GM18867 (cell line): Measurements from ENCODE around the gene ROGDI.
A peak's percentile ranks its signal among the peaks of the same experiment; 100 is the strongest.

Experiments
- ATAC-seq: cut with Tn5 transposase; IDR thresholded peaks from one replicate; pipeline ENCODE4 v1.9.1; 2021; ENCODE audit warnings: mild to moderate bottlenecking, moderate library complexity; ENCODE audit not compliant: unreplicated experiment

ROGDI gene

DNA sequence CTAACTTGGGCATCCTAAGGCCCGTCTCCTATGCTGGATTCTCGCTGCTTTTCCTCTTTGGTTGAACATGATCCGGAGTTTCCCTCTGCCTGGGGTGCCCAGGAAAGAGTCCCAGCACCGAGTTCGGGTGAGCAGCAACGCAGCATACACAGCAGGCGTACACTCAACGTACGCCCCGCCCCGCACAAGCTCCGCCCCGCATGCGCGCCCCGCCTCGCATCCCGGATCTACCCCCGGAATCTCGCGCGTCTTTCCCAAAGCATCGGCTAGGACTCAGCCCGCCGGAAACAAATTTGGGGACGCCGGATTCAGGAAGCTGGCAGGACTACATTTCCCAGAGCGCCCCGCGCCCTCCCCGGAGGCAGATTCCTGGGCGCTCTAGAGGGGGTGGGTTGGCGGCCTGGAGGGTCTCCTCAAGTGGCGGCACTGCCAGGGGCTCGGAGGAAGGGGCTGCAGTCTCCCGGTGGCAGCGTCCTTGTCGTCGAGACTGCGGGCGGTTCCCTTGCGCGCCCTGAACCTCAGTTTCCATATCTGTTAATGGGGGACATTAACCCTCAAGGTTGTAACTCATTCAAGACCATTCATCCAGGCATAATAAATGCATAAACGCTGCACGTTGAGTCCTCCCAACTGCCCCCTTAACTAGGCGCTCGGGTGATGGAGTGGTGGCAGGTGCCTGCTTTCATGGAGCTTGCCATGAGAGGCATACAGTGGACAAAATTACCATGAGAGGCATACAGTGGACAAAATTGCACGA, 33.7 kb downstream of the ROGDI start:
- peak; percentile 63 for ATAC-seq

DNA sequence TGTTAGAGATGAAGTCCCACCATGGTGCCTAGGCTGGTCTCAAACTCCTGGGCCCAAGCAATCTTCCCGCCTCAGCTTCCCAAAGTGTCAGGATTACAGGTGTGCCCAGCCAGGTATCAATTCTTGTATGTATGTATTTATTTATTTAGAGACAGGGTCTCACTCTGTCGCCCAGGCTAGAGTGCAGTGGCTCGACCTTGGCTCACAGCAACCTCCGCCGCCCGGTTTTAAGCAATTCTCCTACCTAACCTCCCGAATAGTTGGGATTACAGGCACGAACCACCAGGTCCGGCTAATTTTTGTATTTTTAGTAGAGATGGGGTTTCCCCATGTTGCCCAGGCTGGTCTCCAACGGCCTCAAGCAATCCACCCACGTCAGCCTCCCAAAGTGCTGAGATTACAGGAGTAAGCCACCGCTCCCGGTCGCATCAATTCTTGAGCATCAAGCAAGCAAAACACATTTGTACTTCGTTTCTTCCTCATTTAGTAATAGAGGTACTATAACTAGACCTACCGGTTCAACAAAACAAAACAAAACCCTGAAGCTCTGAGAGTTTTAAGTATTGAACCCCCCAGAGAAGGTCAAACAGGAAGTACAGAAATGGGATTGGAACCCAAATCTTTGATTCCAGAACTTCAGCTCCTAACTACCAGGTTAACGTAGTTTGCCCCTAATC, 34.4 kb downstream of the ROGDI start:
- no peak for ATAC-seq

DNA sequence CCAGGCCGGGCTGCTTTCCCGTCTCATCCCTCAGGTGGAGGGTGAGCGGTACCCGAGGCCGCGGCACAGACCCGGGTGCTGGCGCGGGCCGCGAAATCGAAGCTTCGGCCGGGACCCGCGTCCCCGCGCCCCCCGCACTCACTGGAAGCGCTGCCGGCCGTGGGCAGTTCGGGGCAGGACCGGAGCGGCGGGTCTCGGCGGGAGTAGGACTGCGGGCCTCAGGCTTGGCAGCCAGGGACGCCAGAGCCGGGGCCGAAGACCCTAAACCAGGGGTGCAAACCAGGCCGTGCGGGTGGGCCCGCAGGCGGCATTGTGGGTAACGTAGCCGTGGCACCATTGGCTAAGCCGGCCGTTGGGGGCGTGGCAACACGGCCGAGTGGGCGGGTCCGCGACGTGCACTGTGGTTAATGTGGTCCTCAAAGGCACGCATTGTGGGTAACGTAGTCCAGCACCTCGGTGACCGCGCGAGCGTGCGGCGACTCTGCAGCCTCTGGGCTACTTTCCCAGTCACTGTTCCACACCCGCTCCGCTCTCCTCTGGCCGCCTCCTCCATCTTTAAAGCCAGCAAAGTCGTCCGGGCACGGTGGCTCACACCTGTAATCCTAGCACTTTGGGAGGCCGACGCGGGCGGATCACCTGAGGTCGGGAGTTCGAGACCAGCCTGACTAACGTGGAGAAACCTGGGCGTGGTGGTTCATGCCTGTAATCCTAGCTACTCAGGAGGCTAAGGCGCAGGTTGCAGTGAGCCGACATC, 35.4 kb downstream of the ROGDI start, which contains the start of gene ZNF500:
Gene ZNF500 (minus strand): TSS at position 288 of the 754 bp plus-strand sequence. CDS start 1,184 bp downstream, outside the sequence.
- peak; percentile 85 for ATAC-seq

DNA sequence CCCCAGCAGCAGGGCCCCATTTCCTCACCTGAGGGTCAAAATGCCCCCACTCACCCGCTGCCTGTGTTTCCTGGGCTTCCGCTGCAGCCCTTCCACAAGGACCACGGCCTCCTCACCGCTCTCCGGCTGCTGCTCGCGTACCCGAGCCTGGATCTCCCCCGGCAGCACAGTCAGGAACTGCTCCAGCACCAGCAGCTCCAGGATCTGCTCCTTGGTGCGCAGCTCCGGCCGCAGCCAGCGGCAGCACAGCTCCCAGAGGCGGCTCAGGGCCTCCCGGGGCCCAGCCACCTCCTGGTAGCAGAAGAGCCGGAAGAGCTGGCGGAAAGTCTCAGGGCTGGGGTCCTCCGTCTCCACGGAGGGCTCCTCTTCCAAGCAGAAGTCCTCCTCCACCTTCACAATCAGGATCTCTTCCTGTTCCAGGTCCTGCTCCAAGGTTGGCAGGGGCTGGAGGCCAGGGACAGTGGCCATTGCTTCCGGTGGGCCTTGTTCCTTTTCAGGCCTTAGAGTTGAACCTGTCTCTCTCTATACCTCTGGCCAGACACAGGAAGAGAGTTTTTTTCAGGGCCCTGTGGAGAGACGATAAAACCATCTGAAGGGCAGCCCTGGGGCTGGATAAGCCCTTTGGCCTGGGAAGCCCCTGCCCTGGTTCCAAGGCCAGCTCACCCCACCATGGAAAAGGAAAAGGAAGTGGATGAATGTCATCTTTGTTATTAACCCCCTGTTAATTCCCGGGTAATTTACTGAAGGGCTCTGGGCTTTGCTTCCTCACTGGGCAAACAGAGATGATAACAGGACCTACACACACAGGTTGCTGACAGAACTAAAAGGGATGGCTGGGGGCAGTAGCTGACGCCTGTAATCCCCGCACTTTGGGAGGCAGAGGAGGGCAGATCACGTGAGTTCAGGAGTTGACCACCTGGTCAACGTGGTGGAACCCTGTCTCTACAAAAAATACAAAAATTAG, 36.6 kb downstream of the ROGDI start:
- ATAC-seq, result no peak

DNA sequence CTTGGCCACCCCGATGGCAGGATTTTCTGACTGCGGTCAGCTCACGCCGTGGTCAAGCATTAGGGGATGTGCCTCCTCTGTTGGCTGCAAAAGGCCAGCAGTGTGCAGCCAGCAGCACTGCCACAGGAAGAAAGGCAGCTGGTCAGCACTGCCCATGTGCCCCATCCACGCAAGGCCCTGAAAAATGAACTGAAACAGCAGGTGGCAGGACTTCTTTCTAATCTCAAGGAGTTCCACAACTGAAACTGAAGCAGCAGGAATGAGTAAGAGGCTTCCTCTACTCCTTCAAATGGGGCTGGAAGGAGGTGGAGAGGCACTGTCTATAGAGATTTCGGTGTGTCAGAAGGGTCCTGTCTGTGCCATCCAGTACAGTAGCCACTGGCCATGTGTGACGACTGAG, 38.6 kb downstream of the ROGDI start:
- no peak for ATAC-seq

- no peak for ATAC-seq
Observed at GRCh38 chr16:4762205-4762604, 40.2 kb downstream of the ROGDI start.

DNA sequence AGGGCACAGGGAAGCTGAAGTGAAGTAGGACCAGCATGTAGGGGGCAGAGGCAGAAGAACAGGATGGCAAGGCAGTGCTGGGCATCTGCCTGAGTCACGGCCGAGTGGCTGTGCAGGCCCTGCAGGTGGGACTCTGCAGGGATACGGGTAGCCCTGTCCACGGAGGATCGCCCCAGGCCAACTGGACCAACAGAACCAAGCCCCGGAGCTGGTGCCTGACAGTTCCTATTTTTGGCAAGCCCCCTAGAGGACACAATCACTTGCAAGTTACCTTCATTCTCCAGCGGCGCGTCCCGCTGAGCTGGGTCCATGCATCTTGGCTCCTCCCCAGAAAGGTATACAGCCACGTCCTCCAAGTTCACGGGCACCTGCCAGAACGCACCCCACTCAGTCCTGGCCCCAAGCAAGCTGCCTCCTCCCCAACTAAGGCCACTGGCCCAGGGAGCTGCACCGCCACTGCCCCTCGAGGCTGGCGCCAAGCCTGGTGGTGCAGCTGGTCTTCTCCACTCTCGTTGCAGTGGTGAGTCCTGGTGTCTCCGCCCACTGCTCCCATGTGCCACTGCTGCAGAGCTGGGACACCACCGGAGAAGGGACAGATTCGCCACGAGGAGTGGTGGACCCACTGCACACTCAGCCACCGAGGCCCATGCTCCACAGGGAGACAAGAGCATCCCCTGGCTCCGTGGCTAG, 42.1 kb downstream of the ROGDI start:
- no peak for ATAC-seq

GRCh38 chr16:4755687-4756086, 46.7 kb downstream of the ROGDI start:
- ATAC-seq, result no peak

DNA sequence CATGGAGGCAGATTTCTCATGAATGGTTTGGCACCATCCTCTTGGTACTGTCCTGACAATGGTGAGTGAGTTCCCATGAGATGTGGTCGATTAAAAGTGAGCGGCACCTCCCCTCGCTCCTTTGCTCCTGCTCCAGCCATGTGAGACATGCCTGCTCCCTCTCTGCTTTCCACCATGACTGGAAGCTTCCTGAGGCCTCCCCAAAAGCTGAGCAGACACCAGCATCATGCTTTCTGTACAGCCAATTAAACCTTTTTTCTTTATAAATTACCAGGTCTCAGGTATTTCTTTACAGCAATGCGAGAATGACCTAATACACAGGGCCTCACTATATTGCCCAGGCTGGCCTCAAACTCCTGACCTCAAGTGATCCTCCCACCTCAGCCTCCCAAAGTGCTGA, 47.6 kb downstream of the ROGDI start:
- no peak for ATAC-seq

DNA sequence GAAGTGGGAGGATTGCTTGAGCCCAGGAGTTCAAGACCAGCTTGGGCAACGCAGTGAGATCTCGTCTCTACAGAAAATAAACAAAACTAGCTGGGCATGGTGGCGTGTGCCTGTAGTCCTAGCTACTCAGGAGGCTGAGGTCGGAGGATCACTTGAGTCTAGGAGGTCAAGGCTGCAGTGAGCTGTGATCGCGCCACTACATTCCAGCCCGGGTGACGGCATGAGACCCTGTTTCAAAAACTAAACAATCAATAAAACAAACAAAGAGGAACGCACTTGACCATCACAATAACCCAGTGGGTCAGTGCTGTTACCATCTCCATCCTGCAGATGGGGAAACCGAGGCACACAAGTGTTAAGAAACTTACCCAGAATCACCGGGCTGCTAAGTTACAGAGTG, 49.2 kb downstream of the ROGDI start:
- ATAC-seq, result no peak

GRCh38 chr16:4752351-4753100, 49.9 kb downstream of the ROGDI start:
- ATAC-seq, result no peak

DNA sequence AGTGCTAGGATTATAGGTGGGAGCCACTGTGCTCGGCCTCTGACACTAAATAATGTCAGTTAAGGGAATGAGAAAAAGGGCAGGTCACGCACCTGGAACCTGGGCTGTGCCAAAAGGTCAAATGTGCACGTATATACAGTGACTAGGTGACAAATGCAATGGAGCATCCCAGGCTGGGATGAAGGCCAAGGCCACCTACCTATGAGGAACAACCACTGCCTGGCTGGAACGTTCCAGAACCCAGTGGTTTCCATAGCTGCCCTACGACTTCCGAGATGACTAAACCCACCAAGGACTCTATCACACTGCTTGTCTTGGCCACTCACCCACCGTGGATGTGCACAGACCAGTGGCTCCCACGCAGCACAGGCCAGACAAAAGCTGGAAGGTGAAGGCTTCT, 51.5 kb downstream of the ROGDI start:
- ATAC-seq, result no peak

- ATAC-seq, result no peak
Observed at GRCh38 chr16:4749700-4750257, 52.7 kb downstream of the ROGDI start.

DNA sequence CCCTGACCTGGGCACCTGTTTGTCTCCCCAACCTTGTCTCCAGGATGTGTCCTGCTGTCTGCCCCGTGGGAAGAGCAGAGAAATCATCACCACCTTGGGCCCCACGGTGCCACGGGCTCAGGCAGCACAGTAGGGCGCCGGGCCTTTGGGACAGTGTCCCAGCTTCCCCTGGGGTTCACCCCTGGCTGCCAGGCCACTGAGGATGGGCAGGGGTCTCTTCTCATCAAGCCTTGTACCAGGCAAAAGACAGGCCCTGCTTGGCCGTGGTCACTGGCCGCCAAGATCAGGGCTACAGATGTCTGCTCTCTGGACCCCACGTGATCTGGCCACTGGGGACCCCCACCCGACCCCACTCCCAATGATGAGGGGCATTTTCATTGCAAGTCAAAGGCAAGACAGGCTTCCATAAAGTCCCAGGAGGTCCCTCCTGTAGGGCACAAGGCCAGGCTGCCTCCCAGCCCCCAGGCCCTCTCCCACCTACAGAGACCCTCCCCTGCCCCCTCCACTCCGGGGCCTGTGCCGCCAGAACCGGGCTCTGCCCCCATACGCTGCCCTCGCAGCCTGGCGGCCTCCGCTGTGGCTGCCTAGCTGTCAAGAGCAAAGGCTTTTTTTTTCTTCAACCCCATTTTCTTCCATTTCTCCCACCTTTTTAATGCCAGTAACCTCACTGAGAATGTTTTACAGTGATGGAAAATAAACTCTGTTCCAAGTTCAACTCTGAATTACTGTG, 53.6 kb downstream of the ROGDI start:
- no peak for ATAC-seq

- no peak for ATAC-seq
Observed at GRCh38 chr16:4747906-4748681, 54.3 kb downstream of the ROGDI start.

DNA sequence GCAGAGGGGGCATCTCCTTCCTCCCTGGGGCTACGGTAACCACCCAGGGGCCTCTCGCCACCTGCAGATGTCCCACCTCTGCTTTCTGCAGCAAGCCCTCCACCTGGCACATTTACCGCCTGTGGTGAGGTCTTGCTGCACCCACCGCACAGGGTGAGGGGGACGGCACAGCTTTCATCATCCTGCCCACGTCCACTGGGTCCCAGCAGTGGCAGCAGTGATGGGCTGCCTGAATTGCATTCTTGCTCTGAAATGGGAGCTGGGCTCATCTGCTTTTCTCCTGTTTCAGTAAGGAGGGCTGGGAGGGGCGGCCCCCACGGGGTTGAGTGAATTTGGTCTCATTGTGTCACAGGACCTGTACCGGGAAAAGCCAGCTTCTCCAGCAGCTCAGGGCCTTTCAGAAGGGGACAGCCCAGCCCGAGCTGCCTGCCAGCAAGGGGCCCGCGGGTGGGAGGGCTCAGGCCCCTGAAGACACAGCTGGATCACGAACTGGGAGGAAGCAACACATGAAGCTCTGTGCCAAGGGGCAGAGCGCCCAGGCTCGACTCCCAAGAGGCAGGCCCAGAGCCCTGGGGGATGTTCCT, 55.4 kb downstream of the ROGDI start:
- no peak for ATAC-seq
